Neural progenitor cell (in vitro differentiated cells): ENCODE data around the gene JAK1. TPM values are rescaled to one million over a fixed set of nuclear protein-coding genes. Genes with fewer than 3 reads are reported as not detected.

Experiments used
- DNase-seq: peaks from one replicate; pipeline ENCODE4 v3.0.0-alpha.2; 2016; ENCODE audit warnings: low spot score
- H2AFZ ChIP-seq: fragments of 200-600 bp; sonication (generic); replicated peaks from 2 replicates; pipeline ENCODE4 v1.6.1; 2016; ENCODE audit warnings: antibody characterized with exemption
- H3F3A ChIP-seq: fragments of 200-600 bp; sonication (generic); 2 replicates; pipeline ENCODE4 v1.6.1; 2016; ENCODE audit warnings: antibody characterized with exemption, low read depth
- H3K27ac ChIP-seq: fragments of 200-600 bp; sonication (generic); 2 replicates; pipeline ENCODE4 v1.5.1; 2016; ENCODE audit warnings: mild to moderate bottlenecking
- H3K27me3 ChIP-seq: fragments of 200-600 bp; sonication (generic); 2 replicates; pipeline ENCODE4 v1.6.1; 2016; ENCODE audit warnings: mild to moderate bottlenecking, moderate library complexity
- H3K36me3 ChIP-seq: fragments of 200-600 bp; sonication (generic); 2 replicates; pipeline ENCODE4 v1.5.1; 2016
- H3K4me1 ChIP-seq: fragments of 200-600 bp; sonication (generic); 2 replicates; pipeline ENCODE4 v1.6.1; 2016; ENCODE audit warnings: mixed run types
- H3K4me2 ChIP-seq: fragments of 200-600 bp; sonication (generic); 2 replicates; pipeline ENCODE4 v1.6.1; 2016
- H3K4me3 ChIP-seq: fragments of 200-600 bp; sonication (generic); 2 replicates; pipeline ENCODE4 v1.5.1; 2016
- H3K79me2 ChIP-seq: fragments of 200-600 bp; sonication (generic); 2 replicates; pipeline ENCODE4 v1.6.1; 2016; ENCODE audit warnings: low read depth
- H3K9ac ChIP-seq: fragments of 200-600 bp; sonication (generic); 2 replicates; pipeline ENCODE4 v1.6.1; 2016
- H3K9me3 ChIP-seq: fragments of 200-600 bp; sonication (generic); 2 replicates; pipeline ENCODE4 v1.5.1; 2016; ENCODE audit warnings: low read depth
- H4K20me1 ChIP-seq: fragments of 200-600 bp; sonication (generic); 2 replicates; pipeline ENCODE4 v1.6.1; 2016; ENCODE audit warnings: low read depth
- H3K27ac Mint-ChIP-seq: 3 replicates; pipeline ENCODE4 v1.8.0; 2021; ENCODE audit warnings: mixed read lengths
- H3K27me3 Mint-ChIP-seq: 2 replicates; pipeline ENCODE4 v1.8.0; 2022; ENCODE audit warnings: low read depth, mild to moderate bottlenecking, inconsistent platforms, moderate library complexity, mixed read lengths; ENCODE audit not compliant: insufficient read depth
- H3K36me3 Mint-ChIP-seq: 3 replicates; pipeline ENCODE4 v1.8.0; 2021; ENCODE audit warnings: mixed read lengths
- H3K4me1 Mint-ChIP-seq: 3 replicates; pipeline ENCODE4 v1.8.0; 2021; ENCODE audit warnings: mixed read lengths
- H3K4me3 Mint-ChIP-seq: 3 replicates; pipeline ENCODE4 v1.8.0; 2021; ENCODE audit warnings: mild to moderate bottlenecking, moderate library complexity, mixed read lengths
- H3K9me3 Mint-ChIP-seq: 3 replicates; pipeline ENCODE4 v1.8.0; 2020; ENCODE audit warnings: mixed read lengths
- CTCF ChIP-seq: fragments of 200-600 bp; sonication (generic); IDR thresholded peaks from 2 replicates; pipeline ENCODE4 v1.5.1; 2017; ENCODE audit warnings: antibody characterized with exemption, mild to moderate bottlenecking
- EZH2 ChIP-seq: fragments of 200-600 bp; sonication (generic); IDR thresholded peaks from 2 replicates; pipeline ENCODE4 v1.6.1; 2017; ENCODE audit warnings: antibody characterized with exemption, mild to moderate bottlenecking, moderate library complexity
- EZH2phosphoT487 ChIP-seq: fragments of 200-600 bp; sonication (generic); IDR thresholded peaks from 2 replicates; pipeline ENCODE4 v1.6.1; 2017; ENCODE audit warnings: antibody characterized with exemption
- total RNA-seq: library from RNA; depleted of rRNA; stranded (reverse); fragments of >200 nt; gene quantifications from 2 replicates; pipeline ENCODE4 v1.2.3, GENCODE V29; 2015; ENCODE audit warnings: low replicate concordance

The JAK1 gene
- total RNA-seq, 1 donor from 2014 or later, result 6.5 TPM

- no peaks in the 10 kb centered on the region for H3K36me3 ChIP-seq
- H3K79me2 ChIP-seq, result no peaks in the 10 kb centered on the region
- H3K9me3 ChIP-seq, result no peaks in the 10 kb centered on the region
- Mint-ChIP-seq H3K9me3 (no peaks in the 10 kb centered on the region), H3K36me3 (no peaks in the 10 kb centered on the region), H3K27me3 (peaks cover 10% of the 10 kb centered on the region), H3K4me3 (no peak overlapping the region), H3K27ac (no peak overlapping the region), H3K4me1 (peaks cover 4% of the 10 kb centered on the region)
- TF ChIP-seq EZH2 (no peak), CTCF (no peak), EZH2phosphoT487 (no peak)
- no peaks in the 10 kb centered on the region for H3F3A ChIP-seq
- no peaks in the 10 kb centered on the region for H3K4me1 ChIP-seq
- H3K27ac ChIP-seq, result no peak overlapping the region
- no peak overlapping the region for H2AFZ ChIP-seq
- H3K4me2 ChIP-seq, result no peak overlapping the region
- no peaks in the 10 kb centered on the region for H4K20me1 ChIP-seq
- no peaks in the 10 kb centered on the region for H3K27me3 ChIP-seq
- no peak overlapping the region for H3K4me3 ChIP-seq
- no peak overlapping the region for H3K9ac ChIP-seq
- no peak for DNase-seq
Measured at GRCh38 chr1:64983110-64983509, 16.8 kb upstream of the JAK1 start.

GRCh38 chr1:64981601-64982533 is 15.5 kb upstream of the JAK1 start:
- Histone ChIP-seq H3F3A (no peaks in the 10 kb centered on the region), H3K4me3 (no peak overlapping the region), H3K27me3 (no peaks in the 10 kb centered on the region), H3K79me2 (no peaks in the 10 kb centered on the region), H3K36me3 (no peaks in the 10 kb centered on the region), H3K27ac (no peak overlapping the region), H3K9ac (no peak overlapping the region), H3K4me1 (no peaks in the 10 kb centered on the region), H3K4me2 (no peak overlapping the region), H2AFZ (no peak overlapping the region), H3K9me3 (no peaks in the 10 kb centered on the region), H4K20me1 (no peaks in the 10 kb centered on the region)
- H3K27me3 Mint-ChIP-seq, result peaks cover 10% of the 10 kb centered on the region
- H3K36me3 Mint-ChIP-seq, result no peaks in the 10 kb centered on the region
- DNase-seq, result no peak
- H3K27ac Mint-ChIP-seq, result no peak overlapping the region
- TF ChIP-seq EZH2phosphoT487 (no peak), EZH2 (no peak), CTCF (no peak)
- peaks cover 4% of the 10 kb centered on the region for H3K4me1 Mint-ChIP-seq
- no peaks in the 10 kb centered on the region for H3K9me3 Mint-ChIP-seq
- no peak overlapping the region for H3K4me3 Mint-ChIP-seq

GRCh38 chr1:64980745-64981600 is 14.6 kb upstream of the JAK1 start:
- no peak overlapping the region for H3K4me2 ChIP-seq

More at GRCh38 chr1:64980745-64981600, 14.6 kb upstream of the JAK1 start:
- no peaks in the 10 kb centered on the region for H3K27me3 ChIP-seq
- no peaks in the 10 kb centered on the region for H3K79me2 ChIP-seq
- H3K4me1 ChIP-seq, result no peaks in the 10 kb centered on the region
- H3K4me1 Mint-ChIP-seq, result peaks cover 4% of the 10 kb centered on the region
- H3K27me3 Mint-ChIP-seq, result peaks cover 7% of the 10 kb centered on the region
- H3K9me3 Mint-ChIP-seq, result no peaks in the 10 kb centered on the region
- no peaks in the 10 kb centered on the region for H3F3A ChIP-seq
- no peaks in the 10 kb centered on the region for H3K36me3 Mint-ChIP-seq
- H4K20me1 ChIP-seq, result no peaks in the 10 kb centered on the region
- H3K27ac Mint-ChIP-seq, result no peak overlapping the region
- no peaks in the 10 kb centered on the region for H3K9me3 ChIP-seq
- TF ChIP-seq EZH2phosphoT487 (no peak), EZH2 (no peak), CTCF (no peak)
- no peak for DNase-seq
- H3K27ac ChIP-seq, result no peak overlapping the region
- no peak overlapping the region for H3K9ac ChIP-seq
- H3K4me3 Mint-ChIP-seq, result peak overlapping the region; percentile 44
- no peak overlapping the region for H2AFZ ChIP-seq
- H3K36me3 ChIP-seq, result no peaks in the 10 kb centered on the region
- no peak overlapping the region for H3K4me3 ChIP-seq
